HG03439 (cell line): ENCODE data around the gene PTCHD1.

Experiments used
- ATAC-seq: cut with Tn5 transposase; IDR thresholded peaks from one replicate; pipeline ENCODE4 v1.9.1; 2021; ENCODE audit warnings: mild to moderate bottlenecking, moderate library complexity; ENCODE audit not compliant: unreplicated experiment

The PTCHD1 gene

DNA sequence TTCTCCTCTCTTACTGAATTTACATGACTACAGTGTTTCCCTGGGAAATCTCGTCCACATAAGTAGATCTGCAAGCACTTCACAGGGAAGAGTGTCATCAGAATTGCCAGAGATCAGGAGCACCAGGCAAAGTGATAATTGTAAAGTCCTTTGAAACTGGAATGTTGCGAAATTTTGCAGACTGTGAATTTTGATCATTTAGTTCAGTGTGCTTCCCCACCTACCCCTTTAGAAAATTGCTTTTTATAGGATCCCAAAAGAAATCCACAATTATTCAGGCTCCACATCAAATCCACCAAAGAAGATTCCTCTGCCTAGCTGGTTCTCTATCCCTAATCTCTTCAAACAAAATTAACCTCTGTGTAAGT, 10.2 kb downstream of the PTCHD1 start:
- no peak for ATAC-seq

DNA sequence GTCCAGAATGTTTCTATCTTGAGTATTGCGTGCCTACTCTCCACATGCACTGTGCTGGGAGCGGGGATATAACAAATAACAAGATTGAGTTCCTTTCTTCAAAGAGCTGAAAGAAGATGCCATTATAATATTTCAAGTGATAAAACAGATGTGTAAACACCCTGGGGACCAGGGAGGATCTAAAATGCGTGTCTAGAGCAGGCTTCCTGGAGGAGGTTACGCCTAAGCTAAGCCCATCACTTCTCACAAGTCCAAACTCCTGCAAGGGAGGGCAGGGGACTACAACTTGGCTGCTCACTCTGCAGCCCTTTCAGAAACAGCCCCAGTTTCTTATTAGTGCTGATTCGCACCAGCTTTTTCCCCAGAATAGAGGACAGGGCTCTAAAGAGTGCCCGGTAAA, 21.5 kb downstream of the PTCHD1 start:
- no peak for ATAC-seq

DNA sequence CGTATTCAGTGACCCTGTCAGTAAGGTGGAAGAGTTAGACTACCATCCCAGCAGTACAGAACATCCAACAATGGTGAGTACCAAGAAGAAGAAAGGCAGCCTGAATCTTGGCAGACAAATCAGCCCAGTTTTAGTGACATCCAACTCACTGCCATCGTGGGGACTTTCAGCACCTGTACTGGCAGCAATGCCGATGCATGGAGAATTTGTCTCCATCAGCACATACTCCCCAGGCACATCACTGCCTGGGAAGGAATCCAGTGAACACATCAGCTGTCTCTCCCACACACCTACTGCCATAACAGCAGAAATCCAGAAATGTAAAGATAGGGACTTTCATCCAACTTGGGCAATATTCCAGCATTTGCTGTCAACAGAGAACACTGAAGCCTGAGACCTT, 29.8 kb downstream of the PTCHD1 start:
- no peak for ATAC-seq

DNA sequence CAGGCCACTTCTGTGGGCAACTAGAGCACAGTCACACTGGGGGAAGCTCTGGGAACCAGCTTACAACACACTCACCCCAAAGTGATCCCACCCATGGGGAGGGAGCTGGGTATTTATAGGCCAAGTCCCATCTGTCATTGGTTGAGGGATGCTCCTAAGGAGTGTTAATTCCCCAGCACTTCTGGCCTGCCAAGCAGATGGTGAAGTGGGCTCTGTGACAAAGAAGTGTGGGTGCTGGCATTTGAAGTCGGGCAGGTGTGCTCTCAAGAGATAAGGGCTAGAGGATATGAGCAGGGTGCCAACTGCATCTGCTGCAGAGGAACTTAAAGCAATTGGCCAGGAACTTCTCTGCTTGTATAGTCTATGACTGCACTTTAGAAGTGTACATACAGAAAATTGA, 30.9 kb downstream of the PTCHD1 start:
- no peak for ATAC-seq

DNA sequence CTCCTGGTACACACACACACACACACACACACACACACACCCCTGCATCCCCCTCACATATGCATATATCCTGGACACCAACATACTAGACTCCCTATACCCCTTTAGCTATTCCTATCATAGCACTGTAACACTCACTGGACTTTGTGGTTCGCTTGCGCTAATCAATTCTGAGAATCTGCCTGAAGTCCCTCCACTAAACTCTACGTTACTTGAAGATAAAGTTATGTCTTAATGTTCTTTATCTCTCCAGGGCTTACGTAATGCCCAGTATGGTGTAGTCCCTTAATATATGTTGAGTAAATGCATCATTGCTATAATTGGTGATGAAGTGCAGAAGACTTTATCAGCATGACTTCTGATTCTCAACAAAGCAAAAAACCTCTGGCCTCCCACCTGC, 32.3 kb downstream of the PTCHD1 start:
- ATAC-seq = no peak

DNA sequence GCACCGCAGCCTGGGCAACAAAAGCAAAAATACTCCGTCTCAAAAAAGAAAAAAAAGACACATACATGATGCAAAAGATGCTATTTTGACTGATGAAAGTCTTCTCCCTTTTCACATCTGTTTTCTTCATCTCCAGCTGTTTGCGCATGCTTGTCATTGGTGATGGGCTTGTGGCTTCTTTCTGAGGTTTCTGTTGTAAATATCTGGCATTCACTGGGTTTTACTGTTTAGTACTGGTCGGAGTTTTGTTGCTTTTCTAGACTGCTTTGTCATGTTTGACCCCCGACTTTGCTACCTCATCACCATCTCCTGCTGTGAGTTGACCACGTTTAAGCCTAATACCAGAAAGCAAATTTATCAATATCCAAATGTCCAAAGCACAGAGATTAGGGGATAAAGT, 34.4 kb downstream of the PTCHD1 start:
- no peak for ATAC-seq

DNA sequence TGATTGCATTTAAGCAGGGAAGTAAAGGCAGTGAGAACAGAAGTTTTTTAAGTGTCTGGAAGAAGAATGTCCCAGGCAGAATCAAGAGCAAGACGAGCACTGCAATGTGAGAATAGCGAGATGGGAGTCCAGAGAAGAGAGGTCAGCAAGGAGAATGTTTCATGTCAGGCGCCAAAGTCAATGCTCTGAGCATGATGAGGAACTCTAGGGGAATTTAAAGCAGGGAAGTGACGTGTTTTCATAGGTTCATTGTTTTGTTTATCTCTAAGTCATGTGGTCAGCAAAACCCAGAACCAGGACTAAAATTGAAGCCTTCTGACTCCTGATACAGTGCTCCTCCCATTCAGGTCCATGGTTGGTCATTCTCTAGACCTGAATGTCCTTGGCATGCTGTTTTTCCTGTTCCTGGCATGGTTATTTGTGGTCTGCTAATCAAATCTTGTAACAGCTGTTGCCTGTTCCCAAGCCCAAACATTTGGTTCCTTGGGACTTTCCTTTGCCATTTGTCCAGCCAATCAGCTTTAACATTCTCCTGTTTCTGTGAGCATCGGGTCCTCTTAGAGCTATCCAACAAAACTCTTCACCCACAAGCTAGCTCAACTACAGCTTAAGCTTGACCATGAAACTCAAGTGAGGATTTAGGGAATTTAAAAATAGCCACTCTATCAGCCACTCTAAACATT, 37.7 kb downstream of the PTCHD1 start:
- no peak for ATAC-seq

DNA sequence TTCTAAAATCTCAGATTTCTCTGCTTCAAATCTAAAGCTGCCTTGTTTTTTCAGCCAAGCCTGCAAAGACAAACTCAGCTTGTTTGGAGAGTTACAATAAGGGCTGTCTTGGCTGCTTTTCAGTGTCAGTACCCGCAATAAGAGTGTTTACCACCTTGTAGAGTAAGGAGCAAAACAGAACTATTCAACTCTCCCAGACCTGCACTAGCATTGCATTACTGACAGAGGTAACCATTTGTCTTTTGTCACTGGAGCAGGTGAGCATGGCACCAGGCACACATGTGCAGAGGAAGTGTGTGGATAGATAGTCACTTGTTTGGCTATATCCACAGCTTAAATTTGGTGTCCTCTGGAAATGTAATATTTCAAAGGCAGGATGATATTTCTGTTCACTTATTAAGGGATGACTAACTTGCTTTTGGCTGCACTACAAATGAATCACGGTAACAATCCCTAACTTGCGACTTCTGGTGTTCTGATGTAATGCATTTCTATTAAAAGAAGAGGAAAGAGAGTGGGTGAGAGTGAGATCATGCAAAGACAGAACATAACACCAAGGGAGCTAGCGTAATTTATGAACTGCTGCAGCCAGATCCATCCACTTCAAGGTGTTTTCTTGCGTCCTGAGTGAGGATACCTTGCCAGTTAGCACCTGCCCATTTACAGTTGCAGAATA, 38.6 kb downstream of the PTCHD1 start:
- no peak for ATAC-seq

DNA sequence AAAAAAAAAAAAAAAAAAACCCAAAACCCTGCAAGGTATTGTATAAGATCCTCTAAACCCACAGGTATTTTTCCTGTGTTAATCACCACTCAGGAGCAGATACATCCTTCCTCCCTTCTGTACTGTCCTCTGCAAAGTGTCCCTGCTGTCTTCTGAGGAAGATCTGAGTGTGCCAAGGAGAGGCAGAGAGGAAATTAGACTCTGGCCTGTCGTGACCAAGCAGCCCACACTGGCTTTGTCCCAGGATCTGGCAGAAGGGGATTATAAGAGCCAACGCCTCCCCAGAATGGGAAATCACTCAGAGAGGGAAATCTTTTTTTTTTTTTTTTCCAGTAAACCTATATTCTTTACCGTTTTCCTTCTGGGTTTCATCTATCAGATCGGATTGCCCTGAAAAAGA, 39.6 kb downstream of the PTCHD1 start:
- no peak for ATAC-seq

DNA sequence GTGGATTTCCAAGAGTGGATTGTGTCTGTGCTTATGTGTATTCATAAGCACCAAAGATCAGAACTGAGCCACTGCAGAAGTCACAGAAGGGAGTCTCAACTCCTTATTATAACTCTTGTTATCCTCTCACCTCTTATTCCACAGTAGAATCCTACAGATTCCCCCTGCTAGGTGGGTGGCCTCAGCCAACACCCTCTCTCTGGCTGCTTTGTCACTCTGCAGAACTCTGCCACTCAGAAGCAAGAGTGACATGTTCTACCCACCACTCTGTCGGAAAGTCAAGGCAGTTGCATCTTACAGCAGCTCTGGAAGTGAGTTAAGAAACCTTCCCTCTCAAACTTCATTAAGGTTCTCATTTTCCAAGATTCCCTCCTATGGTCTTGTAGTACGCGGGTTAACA, 41.9 kb downstream of the PTCHD1 start:
- ATAC-seq = no peak

DNA sequence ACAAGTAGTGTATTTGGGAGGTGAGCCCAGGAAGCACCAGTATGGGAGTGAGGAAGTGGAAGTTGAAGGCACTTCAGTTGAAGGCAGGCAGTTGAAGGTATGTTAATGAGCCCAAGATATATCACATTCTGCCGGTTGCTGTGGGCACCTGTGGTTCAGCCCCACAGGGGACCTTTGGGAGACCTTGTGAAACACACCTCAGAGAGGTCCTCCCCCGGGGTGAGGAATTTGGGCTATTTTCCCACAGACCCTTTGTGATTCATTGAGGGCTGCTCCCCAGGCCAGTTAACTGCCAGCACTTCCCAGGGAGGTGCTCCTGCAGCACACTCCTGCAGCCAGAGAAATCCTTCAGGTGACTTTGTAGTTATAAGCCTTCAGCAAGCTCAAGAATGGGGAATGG, 45.9 kb downstream of the PTCHD1 start:
- no peak for ATAC-seq

DNA sequence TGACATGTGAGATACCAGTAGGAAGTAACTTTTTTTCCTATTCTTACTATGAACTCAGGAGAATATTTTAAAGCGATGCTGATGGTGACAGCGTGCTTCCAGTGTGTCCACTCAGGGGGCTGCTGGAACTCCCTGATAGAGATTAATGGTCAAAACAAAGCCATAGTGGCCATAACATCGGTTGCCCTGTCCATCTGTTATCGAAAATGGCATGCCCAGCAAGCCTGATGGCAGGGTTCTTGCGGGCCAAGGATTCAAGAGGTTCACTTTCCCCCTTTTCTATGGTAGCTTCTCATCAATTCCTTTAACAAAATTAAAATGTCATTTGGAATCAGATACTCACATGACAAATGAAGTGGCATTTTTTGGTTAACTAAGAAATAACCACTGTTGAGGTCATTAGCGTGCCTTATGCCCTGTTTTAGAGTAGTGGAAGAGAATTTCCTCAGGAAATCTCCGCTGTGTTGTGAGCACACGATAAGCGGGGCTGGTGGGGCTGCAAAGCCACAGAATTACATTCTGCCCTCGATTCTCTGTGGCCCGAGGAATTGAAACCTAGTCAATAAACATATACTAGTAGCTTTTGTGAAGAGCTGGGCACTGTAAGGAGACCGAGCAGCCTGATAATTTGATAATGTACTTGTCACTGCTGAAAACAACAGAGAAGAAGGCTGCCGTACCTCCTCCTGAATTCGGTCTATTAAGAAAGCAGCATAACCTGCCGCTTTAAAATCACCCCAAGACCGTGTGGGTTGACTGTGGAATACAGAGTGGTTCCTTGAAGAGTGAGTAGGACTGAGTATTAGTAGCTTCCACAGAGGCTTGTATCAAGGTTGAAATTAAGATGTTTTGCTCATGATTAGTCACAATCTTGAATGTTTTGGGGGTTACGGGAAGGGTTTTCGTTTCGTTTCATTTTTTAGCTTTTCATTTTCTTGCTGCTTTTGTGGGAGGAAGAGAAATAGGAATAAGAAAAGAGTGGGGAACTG, 46.7 kb downstream of the PTCHD1 start:
- no peak for ATAC-seq

DNA sequence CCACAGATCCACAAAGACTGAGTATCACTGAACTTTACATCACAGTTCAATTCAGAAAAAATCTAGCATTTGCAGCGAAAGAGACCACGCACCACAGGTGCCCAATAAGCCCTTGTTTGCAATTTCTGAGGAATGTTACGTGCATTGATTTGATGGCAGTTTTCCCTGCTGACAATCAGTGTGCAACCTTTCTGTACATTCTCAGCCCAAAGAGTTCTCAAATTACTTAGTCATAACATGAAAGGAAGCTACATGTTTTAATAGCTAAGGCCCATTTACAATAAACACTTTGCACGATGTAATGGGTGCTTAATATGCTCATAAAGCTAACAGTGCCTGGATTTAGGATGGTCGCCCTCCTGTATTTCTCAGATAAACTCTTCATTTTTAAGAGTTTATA, 47.9 kb downstream of the PTCHD1 start:
- ATAC-seq = no peak

DNA sequence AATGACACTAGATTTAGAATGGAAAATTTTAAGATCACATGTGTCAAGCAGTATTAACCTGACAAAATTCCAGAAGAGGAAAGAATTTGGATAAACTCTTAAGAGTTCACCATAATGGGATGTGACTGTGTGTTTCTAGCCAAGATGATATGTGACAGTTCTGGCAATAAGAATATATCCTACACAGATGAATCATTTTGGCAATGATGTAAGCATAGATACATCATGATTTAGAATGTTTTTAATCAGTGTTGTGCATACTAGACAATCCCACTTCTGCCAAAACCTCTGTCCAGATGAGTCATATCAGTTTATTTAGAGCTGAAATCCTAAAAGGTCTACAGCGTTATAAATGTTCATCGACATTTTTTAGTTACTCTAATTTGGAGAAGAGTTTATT, 48.8 kb downstream of the PTCHD1 start:
- no peak for ATAC-seq

DNA sequence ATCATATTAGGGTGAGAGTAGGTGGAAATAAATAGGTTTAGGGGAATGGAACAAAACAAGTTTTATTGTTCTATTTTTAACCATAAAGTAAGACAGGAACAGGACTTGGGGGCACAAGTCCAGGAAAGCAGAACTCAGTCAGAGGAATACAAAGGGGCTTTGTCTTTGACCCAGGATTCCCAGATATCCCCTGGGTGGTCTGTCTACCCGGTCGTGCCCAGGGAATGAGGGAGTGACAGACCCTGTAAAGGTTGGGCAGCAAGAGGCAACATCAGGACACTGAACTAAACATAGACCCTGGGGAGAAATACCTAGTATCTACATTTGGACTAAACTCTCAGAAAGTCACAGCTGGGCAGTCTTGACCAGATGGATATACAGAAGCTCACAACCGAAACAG, 50.6 kb downstream of the PTCHD1 start:
- no peak for ATAC-seq

DNA sequence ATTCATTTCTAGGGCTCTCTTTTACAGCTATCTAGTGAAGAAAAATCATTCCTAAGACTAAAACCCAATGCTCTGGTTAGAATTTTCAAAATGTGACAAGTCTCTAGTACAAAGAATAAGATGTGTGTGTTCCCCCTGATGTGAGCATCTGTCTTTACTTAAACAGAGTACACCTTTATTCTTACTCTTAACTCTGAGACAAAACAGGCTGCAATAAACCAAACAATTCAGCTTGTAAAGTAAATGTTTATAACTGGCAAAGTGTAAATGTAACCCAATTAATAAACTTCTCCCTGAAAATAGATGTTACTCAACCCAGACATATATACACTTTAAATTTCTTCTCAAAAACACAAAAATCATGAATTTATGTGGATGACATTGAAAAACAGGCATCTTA, 51.6 kb downstream of the PTCHD1 start:
- no peak for ATAC-seq

DNA sequence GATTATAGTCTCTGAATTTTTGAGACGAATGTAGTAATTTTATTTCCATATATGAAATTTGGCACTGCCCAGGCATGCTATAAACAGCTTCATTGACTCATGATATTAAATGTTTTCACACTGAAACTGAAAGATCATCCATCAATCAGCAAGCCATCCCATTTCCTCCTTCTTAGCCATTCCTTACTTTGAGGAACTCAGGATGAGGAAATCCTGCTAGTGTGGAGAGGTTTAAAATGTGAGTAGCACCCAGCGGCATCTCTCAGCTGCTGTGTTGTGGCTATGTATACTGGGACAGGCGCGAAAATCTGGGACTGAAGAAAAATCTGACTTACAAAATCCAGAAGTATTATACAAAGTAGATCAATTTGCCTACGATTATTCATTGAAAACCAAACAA, 52.1 kb downstream of the PTCHD1 start:
- ATAC-seq = no peak

DNA sequence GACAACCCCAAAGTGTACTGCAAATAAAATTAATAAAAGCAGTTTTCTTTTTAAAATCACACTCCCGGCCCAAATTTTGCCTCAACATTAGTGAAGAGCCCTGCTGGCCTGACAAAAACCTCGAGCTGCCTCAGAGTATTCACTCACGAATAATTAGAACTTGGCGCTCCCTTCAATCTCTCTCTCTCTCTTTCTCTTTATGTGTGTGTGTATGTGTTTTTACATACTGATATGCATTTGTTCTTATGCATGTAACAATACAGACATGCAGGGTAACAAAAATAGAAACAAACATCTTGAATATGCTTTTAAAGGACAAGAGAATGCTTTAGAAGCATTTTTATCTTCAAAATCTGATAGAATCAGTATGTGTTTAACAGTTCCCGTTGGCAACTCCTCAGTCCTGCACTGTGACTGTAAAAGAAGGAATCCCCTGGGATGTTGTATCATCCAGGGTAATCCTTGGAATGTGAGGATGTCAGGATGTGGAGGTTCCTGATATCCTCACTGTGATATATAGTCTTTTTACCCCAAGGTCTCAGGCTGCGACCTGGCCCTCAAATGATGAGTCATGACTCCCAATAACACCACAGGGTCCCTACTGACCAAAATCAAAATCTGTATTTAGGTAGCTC, 53.0 kb downstream of the PTCHD1 start:
- no peak for ATAC-seq

DNA sequence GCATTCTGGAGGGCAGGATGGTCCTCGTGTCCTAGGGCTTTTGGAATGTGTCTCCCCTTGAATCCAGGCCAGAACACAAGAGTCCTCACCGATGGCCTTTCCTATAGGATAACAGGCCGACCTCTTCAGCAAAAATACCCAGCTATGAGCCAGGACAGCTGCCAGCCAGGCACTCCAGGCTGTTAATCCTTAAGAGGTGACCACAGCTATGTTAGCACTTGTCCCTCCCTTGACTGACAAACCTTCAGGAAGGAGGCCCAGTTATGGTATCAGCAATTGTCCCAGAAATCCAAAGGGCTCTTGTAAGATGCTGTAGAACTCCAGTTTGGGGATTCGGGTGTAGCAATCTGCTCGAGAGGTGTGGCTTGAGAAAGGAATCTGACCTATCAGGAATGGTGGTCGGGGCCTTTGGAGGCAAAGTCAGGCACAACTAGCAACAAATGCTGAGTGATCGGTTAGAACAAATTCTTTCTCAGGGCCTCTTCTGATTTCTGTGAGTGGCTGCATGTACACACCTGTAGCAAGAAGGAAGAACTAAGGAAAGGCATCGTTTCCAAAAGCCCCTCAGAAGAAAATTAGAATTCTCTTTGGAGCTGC, 54.6 kb downstream of the PTCHD1 start:
- ATAC-seq = no peak

DNA sequence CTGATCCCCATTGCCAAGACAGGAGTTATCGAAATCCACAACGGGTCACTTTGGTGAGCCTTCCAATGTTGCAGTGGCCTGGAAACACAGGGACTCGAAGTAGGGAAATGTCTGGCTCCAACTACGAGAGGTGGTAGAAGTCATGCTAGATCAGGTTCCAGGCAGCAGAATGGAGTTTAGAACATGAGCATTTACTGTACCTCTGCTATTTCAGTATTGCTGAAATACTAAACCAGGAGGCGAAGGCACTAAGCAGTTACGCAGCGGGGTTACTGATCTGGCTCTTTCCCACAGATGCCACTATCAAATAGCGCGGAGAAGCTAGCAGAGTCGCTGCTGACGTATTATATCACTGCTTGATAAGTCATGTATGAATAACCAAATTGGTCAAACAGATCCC, 56.3 kb downstream of the PTCHD1 start:
- no peak for ATAC-seq

DNA sequence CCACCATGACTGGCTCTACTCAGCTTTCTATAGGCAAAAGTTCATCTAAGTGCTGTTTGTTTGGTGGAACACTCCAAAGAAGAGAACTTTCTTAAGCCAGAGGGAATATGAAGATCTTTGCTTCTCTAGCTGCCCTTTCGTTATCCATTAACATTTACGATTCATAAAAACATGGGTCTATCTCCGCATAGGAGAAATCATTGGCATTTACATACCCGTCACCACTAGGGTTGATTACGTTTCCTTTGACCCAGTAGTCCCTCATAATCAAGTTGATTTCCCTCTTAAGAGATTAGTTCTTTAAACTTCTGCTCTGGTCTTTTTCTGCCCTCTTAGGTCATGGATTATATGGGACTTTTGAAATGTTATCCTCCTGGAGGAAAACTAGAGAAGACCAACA, 57.5 kb downstream of the PTCHD1 start:
- no peak for ATAC-seq
